Vagina (tissue), 2 donors: ENCODE measurements around the gene MEIOC.

ENCODE experiments used
- CTCF ChIP-seq, 3 experiments: fragments of 450-650 bp in 2 of 3; fragments of 200-600 bp in 1 of 3; sonication (generic) in 1 of 3; IDR thresholded peaks; one replicate each; pipeline ENCODE4 v1.5.1; 2017 to 2019; ENCODE audit warnings: antibody characterized with exemption in 3 of 3, mild to moderate bottlenecking in 2 of 3, moderate library complexity in 2 of 3
- POLR2A ChIP-seq, 2 donors: fragments of 450-650 bp; IDR thresholded peaks; one replicate each; pipeline ENCODE4 v1.6.1; 2017; ENCODE audit warnings: antibody characterized with exemption in 2 of 2, mild to moderate bottlenecking in 2 of 2, moderate library complexity in 2 of 2

- TF ChIP-seq POLR2A (IDR thresholded peaks at IDR 0.05), result no peak
- TF ChIP-seq CTCF (IDR thresholded peaks at IDR 0.05), result no peak
Observed at GRCh38 chr17:44666006-44666405, 9.7 kb downstream of the MEIOC start.
